Stimulated activated CD8-positive, alpha-beta memory T cell treated with anti-CD3 and anti-CD28 coated beads, Interleukin-12 subunit alpha, Interleukin-12 subunit beta, amount 100 ng/mL, for 24 hours (primary cell): ENCODE data around the gene SLC4A5.
"Not testable (repeated sequence)": the region's sequence is repeated elsewhere in the genome, so short reads cannot be mapped to it uniquely, and the experiment has no call there.

Experiments
- DNase-seq: peaks from one replicate; pipeline ENCODE4 v3.0.0-alpha.2; 2020; ENCODE audit errors: extremely low read depth

SLC4A5 gene

DNA sequence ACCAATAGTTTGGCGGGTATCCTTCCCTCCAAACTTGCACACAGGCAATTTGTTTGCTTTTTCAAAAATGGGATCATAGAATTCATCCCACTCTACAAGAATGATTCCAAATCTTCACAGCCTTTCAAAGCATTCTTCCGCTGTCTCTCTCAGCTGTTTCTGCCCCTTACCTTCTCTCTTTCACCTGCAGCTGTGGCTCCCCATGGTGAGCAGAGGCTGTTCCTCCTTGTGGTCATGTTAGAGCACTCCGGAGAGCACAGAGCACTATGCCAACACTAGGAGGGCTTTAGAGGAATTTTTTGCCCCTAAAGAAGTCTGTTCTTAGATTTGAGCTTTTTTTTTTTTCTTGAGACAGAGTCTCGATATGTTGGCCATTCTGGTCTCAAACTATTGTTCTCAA, 114.4 kb downstream of the SLC4A5 start:
- no peak for DNase-seq

DNA sequence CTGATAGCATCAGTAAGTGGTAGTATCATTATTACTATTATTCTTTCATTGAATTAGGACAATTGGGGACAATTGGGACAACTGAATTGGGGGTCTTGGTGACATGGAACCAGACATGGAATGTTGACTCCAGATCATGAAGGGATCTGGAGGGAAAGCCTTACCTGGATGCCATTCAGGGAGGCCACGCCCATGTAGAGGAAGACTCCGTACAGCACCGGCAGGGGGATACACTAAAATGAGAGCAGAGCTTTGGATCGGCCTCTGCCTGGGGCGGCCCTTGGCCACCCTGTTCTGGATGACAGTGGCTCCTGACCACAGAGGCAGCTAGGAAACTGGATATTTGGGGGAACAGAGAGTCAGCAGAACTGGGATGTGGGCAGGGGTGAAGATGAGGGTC, 115.6 kb downstream of the SLC4A5 start:
- no peak for DNase-seq

DNA sequence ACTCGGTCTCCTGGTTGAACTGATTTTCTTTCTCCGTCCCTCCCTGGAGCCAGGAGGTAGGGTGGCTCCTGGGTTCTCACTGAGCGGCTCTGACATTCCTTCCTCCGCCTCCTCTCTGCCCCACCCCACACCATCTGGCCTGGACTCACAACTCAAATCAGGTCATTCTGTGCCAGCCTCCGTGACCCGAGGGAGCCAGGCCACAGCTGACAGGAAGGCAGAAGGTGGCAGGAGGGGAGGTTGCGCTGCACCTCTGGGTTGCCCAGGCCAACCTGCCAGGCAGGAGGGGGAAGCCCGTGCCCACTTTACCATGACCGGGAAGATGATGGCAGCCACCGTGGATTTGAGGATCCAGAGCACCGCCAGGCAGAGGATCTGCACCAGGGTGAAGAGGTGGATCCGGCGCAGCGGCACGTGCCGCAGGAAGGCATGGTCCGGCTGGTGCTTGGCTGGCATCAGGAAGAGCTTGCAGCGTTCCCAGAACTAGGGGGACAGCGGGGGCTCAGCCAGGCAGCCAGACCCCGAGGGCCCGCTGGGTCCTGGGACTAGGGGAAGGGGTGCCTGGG, 116.5 kb downstream of the SLC4A5 start:
- DNase-seq: no peak

DNA sequence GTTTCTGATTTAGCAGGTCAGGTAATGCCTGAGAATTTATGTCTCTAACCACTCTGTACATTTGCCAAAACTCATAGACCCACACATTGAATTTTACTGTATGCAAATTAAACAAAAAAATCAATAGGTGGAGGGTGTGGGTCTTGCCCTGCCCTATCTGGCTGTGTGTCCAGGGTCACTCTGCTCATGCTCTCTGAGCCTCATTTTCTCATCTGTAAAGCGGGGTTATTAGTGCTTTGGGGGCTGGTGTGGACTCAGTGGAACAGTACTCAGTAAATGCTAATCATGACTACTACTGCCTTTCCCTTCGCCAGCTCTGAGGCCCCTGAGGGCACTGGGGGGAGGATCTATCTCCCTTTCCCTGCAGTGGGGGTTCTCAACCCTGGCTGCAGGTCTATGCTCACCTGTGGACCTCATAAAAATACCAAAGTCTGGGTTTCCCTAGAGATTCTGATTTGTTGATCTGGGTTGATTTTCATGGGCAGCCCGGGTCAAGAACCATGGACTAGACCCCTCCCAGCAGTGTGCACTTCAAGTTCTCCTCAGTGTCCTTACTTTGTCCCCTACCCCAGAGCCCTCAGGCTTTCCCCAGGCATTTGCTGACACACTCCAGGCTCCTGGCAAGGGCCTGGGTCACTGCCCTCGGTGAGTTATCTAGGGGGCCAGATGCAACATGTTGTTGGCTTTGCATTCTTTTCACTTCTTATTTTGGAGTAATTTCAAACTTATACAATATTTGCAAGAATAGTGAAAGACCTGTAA, 117.3 kb downstream of the SLC4A5 start:
- DNase-seq: no peak

DNA sequence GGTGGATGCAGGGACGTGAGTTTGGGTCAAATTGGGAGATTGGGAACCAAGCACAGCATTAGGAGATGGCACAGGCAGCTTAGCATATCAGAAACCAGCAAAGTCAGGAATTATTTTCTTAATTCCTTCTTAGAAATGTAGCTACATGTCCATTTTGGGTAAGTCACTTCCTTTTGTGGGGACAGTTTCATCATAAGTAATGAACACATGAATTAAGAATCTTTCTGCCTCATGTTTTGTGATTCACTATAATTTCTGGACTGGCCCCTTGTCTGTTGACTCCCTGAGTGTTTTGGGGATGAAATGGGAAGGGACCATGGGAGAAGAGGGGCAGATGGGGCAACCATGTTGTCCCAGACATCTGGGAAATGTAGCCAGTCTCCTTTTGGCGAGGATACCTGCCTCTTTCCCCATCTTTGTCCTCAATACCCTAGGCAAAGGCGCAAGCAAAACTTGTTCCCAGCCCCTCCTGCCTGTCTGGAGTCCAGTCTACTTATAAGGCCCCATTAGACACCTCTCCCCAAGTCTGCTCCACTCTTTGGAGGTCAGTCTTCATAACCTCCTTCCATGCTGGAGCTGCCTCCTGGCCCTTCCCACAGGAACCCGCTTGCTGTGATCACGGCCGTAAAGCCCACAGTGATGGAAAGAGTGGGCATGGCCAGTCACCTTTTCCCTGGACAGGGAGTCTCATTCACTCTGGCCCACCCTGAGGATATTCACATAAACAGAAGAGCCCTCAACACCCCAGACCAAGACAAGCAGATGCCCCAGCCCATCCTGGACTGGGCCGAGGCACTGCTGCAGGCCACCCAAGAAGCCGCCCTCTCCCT, 119.1 kb downstream of the SLC4A5 start:
- DNase-seq: no peak

DNA sequence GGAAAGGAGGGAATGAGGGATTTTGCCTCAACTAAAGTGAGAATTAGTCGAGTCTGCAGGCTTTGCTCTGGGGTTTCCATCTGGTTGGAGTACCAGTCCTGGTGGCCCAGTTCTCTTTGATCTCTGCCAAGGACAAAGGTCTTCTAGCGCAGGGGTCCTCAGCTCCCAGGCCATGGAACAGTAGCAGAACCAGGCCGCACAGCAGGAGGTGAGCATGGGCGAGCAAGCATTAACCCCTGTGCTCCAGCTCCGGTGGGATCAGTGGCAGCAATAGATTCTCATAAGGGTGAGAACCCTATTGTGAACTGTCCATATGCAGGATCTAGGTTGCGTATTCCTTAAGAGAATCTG, 120.9 kb downstream of the SLC4A5 start:
- DNase-seq: no peak

DNA sequence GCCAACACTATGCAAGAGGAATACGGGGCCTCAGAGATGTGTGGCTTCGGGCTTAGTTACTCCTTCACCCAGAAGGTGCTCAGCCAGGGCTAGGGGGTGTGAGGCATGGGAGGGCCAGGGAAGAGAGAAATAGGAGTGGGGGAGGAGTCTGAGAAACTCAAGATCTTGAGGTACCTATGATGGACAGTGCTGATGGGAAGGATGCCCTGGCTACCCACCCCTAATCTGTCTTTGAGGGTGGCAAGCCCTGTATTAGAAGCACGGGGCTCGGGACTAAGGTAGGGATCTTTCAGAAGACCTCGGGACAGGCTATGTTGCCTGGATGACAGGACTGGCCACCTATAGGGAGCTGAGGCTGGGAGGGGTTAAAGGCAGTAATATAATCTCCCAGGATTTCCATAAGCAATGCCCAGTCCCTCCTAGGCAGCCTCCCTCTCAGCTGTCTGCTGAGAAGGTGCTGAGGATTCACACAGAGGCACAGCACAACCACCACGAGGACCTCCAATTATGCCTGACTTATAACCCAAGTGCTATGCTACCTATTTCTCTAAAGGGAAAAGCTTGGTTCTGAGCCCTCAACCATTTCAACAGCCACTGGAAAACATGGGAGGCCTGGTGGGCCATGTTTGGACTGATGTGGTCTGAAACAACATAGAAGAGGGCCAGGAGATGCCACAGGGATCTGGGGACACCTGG, 121.5 kb downstream of the SLC4A5 start:
- DNase-seq: no peak

DNA sequence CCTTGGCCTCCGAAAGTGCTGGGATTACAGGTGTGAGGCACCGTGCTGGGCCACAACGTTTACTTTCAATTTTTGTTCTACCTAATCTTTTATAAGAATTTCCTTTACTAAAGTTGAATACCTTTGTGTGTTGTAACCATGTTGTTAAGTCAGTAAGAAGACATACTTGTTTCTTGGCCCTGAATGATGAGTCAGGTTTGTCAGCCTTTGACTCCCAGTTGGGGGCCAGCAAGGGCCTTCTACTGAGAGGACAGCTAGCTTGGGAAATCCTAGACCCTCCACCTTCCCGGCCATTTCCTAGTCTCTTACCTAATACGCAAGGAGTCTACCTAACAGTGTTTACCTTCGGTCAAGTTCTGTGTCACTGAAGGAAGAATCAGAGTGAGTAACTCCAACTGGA, 122.1 kb downstream of the SLC4A5 start:
- DNase-seq: no peak

DNA sequence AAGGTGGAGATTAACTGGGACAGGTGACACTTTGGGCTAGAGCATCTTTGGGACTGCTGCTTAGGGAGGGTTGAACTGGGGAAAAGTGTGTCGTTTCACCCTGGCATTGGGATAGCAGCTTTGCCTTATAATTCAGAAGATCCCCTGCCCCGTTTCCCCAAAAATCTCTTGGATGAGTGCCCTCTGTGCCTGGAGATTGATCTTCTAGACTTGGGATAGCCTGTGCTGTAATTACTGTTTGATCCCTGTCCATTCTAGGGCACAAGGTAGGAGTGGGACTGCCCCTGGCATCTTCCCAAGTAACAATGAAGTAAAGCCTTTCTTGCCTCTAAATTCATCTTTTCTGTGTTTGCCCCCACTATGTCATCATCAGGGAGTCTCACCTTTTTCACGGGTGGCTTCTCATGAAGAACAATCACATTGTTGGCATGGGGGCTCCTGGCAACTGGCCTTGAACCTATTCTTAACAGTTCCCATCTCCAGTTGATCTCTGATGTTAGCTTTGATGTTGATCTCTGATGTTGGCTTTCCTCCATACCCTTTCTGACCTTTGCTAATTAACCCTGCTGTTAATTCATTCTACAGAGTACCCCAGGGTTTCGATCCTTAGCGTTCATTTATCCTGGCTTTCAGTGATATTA, 123.2 kb downstream of the SLC4A5 start:
- no peak for DNase-seq

DNA sequence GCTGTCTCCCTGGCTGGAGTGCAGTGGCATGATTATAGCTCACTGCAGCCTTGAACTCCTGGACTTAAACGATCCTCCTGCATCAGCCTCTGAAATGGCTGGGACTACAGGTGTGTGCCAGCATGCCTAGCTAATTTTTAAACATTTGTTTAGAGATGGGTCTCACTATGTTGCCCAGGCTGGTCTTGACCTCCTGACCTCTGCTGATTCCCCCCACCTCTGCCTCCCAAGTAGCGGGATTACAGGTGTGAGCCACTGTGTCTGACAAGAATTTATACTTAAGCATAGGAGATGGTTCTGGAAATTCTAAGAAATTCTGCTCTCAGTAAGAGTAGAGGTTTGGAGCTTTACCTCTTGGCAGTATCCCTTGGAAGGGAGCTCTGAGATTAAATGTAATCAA, 126.6 kb downstream of the SLC4A5 start:
- DNase-seq: no peak

DNA sequence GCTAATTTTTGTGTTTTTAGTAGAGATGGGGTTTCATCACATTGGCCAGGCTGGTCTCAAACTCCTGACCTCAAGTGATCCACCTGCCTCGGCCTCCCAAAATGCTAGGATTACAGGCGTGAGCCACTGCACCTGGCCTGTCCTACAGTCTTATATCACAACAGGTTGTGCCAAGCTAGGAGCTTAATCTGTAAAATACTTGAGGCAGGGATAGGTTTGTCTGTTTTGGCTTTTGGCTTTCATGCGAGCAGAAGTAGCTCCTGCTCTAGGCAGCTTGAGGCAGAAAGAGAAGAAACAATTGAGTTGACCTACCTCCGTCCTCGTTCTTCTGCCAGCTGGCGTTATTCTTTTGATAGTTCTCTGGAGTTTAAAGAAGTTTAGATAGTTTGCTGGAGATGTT, 127.4 kb downstream of the SLC4A5 start:
- DNase-seq: not testable (repeated sequence)

DNA sequence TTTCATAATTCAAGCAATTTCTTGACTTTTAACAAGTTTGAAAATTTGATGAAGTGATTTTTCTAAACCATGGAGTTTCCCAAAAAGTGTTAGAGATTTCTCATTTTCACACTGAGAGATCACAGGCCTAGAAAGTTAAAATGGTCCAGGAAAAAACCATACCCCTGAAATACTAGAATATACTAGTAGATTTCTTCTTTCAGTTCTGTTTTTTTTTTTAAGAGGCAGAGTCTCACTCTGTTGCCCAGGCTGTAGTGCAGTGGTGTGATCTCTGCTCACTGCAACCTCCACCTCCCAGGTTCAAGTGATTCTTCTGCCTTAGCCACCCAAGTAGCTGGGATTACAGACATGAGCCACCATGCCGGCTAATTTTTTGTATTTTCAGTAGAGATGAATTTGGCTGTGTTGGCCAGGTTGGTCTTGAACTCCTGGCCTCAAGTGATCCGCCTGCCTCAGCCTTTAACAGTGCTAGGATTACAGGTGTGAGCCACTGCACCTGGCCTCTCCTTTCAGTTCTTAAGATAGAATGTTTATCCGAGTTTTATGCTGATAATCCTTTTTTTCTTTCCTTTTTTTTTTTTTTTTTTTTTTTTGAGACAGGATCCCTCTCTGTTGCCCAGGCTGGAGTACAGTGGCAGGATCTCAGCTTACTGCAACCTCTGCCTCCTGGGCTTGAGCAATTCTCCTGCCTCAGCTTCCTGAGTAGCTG, 130.4 kb downstream of the SLC4A5 start:
- no peak for DNase-seq

DNA sequence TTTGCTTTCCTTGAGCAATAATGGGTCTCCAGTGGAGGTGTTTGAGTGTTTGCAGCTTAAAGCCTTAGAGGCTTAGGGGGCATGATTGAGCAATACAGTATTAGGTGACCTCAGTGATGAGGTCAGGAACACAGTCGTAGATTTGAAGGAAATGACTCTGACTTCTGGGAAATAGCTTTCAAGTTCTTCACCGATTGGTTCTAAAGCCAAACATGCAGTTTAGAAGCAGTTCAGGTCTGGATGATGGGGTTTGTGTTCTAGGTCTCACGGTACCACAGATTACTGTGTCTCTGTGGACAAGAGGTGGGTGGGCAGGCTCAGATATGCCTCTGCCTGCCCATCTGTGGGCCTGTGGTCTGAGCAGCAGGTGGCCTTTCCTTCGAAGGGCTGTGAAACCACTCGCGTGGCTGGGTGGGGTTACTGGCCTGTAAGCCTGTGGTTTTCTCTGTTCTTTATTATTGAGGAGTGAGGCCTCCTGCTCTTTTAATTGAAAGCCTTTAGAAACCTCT, 137.0 kb downstream of the SLC4A5 start:
- DNase-seq: no peak

DNA sequence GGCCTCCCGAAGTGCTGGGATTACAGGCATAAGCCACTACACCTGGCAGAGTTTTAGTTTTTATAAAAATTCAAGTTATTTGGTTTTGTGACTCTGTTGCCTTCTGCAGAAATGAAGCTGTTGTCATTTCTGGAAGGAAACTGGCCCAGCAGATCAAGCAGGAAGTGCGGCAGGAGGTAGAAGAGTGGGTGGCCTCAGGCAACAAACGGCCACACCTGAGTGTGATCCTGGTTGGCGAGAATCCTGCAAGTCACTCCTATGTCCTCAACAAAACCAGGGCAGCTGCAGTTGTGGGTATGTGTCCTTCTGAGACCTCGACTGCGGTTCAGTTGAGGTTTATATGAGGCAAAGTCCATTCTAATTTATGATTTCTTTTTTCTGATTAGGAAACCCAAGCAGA, 137.6 kb downstream of the SLC4A5 start:
- DNase-seq: no peak

DNA sequence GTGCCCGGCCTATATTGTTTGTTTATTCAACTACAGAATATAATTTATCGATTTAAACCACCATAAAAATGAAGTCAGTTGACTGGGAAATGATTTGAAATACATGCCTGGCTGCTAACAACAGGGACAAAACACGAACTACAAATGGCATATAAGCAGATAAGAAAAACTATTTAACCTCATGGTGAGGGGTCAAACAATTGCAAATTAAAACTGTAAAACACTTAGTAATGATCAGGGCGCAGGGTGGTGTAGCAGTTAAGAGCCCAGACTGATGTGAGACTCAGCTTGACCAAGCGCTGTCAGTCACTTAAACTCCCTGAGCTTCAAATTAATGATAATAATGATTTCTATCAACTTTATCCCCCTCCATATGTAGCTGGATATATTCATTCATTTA, 138.1 kb downstream of the SLC4A5 start:
- no peak for DNase-seq

DNA sequence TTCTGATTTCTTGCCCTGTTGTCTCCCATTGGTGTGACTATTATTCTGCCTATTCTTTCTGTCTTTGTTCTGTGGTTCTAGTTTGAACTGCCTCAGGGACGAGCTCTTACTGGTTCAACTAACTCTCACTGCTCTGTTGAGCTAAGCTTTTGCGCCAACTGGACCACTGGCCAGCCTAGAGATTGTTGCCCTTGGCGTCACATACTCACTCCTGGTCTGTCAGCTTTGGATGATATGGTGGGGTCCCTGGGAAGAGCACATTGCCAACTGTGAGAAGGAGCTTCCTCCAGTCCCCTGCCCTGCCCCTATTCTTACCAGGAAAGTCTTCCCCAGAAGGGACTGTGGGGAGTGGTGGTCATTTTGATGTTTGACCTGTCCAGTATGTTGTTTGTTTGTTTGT, 138.8 kb downstream of the SLC4A5 start:
- no peak for DNase-seq

DNA sequence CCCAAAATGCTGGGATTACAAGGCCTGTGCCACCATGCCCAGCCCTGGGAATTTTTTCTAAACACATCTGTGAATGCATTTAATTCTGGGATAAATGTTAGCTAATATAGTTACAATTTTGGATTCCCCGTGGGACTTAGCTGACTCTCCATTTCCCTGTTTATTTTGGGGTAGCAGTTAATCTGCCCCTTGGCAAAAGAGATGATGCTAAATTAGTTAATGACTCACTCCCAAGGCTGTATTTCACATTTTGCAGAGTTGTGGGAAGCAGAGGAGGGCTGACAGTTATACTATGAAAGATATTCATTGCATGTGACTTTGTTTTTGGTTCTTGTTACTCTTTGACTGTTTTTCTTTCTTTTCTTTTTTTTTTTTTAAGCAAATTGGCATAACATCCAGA, 141.6 kb downstream of the SLC4A5 start:
- no peak for DNase-seq

DNA sequence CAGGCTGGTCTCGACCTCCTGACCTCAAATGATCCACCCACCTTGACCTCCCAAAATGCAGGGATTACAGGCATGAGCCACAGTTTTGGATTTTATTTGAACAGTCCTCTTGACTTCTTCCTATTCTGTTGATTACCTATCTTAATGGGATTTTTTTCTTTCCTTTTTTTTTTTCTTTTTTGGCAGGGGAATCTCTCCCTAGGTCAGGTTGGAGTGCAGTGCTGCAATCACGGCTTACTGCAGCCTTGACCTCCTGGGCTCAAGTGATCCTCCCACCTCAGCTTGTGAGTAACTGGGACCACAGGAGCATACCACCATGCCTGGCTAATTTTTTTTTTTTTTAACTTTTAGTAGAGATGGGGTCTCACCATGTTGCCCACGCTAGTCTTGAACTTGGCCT, 142.0 kb downstream of the SLC4A5 start:
- DNase-seq: no peak

DNA sequence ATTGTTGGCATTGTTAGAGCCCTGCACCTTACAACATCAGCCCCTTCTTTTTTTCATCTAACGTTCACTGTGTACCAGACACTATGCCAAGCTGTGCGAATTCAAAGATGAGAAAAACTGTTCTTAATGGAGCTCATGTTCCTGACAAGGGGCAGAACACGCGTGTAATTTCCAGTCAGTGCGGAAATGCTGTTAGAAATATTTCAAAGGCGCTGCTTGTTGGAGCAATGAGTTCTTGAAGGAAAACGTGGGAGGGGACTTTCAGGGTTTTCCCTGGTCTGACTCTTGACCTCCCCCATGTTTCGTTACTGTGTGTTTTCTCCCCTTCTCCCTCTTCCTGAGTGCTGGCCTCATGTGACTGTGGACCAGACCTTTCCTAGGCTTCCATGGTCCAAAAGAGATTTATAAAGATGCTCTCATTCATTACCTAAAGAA, 143.3 kb downstream of the SLC4A5 start:
- no peak for DNase-seq

DNA sequence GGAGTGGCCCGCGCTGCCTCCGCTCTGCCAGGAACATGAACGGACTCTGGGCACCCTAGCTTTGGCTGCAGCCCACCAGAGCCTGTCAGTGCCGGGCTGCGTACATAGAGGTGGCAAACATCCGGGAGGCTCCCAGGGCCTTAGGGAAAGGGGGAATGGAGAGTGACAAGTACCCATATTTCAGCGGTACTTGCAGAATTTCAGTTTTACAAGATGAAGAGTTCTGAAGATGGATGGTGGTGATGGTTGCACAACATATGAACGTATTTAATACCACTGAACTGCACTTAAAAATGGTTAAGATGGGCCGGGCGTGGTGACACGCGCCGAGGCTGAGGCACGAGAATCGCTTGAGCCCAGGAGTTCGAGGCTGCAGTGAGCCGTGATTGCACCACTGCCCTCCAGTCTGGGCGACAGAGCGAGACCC, 143.9 kb downstream of the SLC4A5 start:
- no peak for DNase-seq
